Esophagus muscularis mucosa (tissue), 4 donors: ENCODE measurements around the gene AFF3. TPM values are rescaled to one million over a fixed set of nuclear protein-coding genes. Genes with fewer than 3 reads are reported as not detected.

Experiments
- DNase-seq: peaks from one replicate; pipeline ENCODE4 v3.0.0-alpha.2; 2017; ENCODE audit errors: extremely low spot score
- H3K27ac ChIP-seq, 4 donors: fragments of 200-600 bp; sonication (generic); replicated peaks in 1 of 4; 1 replicate in 3 of 4; 2 replicates in 1 of 4; pipeline ENCODE4 v1.5.1; 2016 to 2019; ENCODE audit warnings: mild to moderate bottlenecking in 1 of 4
- H3K27me3 ChIP-seq, 4 donors: fragments of 200-600 bp; sonication (generic); one replicate each; pipeline versions ENCODE4 v1.5.1 to v1.6.0; 2016 to 2019
- H3K36me3 ChIP-seq, 4 donors: fragments of 200-600 bp; sonication (generic); one replicate each; pipeline ENCODE4 v1.5.1; 2016 to 2019
- H3K4me1 ChIP-seq, 4 donors: fragments of 200-600 bp; sonication (generic); one replicate each; pipeline ENCODE4 v1.5.1; 2016 to 2019
- H3K4me3 ChIP-seq, 4 donors: fragments of 200-600 bp; sonication (generic); 1 replicate in 2 of 4; 2 replicates in 2 of 4; pipeline ENCODE4 v1.5.1; 2016 to 2019; ENCODE audit warnings: mild to moderate bottlenecking in 4 of 4, moderate library complexity in 1 of 4
- H3K9me3 ChIP-seq, 4 donors: fragments of 200-600 bp; sonication (generic); 1 replicate in 3 of 4; 2 replicates in 1 of 4; pipeline ENCODE4 v1.5.1; 2016 to 2019
- CTCF ChIP-seq, 3 experiments: fragments of 200-600 bp in 2 of 3; fragments of 450-650 bp in 1 of 3; sonication (generic) in 2 of 3; IDR thresholded peaks; one replicate each; pipeline ENCODE4 v1.5.1; 2017 to 2019; ENCODE audit warnings: antibody characterized with exemption in 3 of 3, mild to moderate bottlenecking in 2 of 3, moderate library complexity in 1 of 3
- EP300 ChIP-seq: sonication (generic); formaldehyde crosslinking; IDR thresholded peaks from one replicate; pipeline ENCODE4 v1.6.1; 2017; ENCODE audit warnings: antibody characterized with exemption
- POLR2A ChIP-seq: fragments of 450-650 bp; IDR thresholded peaks from one replicate; pipeline ENCODE4 v1.6.1; 2017; ENCODE audit warnings: antibody characterized with exemption, moderate library complexity, mild to moderate bottlenecking, low read depth
- POLR2AphosphoS5 ChIP-seq, 2 donors: sonication (generic); formaldehyde crosslinking; IDR thresholded peaks; one replicate each; pipeline ENCODE4 v1.6.1; 2017; ENCODE audit warnings: antibody characterized with exemption in 2 of 2
- WGBS: methylation state at CpG from one replicate; pipeline ENCODE4 v1.1.5; 2018; 5-methylcytosine and 5-hydroxymethylcytosine counted together
- intact Hi-C: fragments of 100-400 bp; cut with DNase I; formaldehyde crosslinking; loops from one replicate; pipeline ENCODE4 v1.15.1; 2023
- total RNA-seq, 4 donors: library from RNA; depleted of rRNA; stranded (reverse); fragments of >200 nt; gene quantifications; one replicate each; pipeline versions ENCODE4 v1.1.0 to v1.2.1, GENCODE V29; 2016

AFF3 gene
- total RNA-seq, 4 donors from 2014 or later, result 36.4 to 99.5 (median 56.9) TPM

GRCh38 chr2:100019499-100019898 lies 122.9 kb downstream of the AFF3 start:
- Histone ChIP-seq H3K4me1 (peaks cover 0 to 21% (median 20%) of the 10 kb centered on the region in 4 donors), H3K27me3 (no peaks in the 10 kb centered on the region), H3K4me3 (no peak overlapping the region), H3K36me3 (no peaks in the 10 kb centered on the region), H3K9me3 (no peaks in the 10 kb centered on the region), H3K27ac (no peak overlapping the region)
- TF ChIP-seq CTCF (IDR thresholded peaks at IDR 0.05) (no peak), POLR2A (no peak), POLR2AphosphoS5 (IDR thresholded peaks at IDR 0.05) (no peak), EP300 (no peak)
- 83% methylated on average over 6 of the region's 6 CpGs for WGBS
- intact Hi-C loops, result loop anchor here (10.0 kb wide), 2 partner anchors 195 to 225 kb away; no protein-coding TSS in a partner anchor
- no peak for DNase-seq

- 73% methylated on average over 9 of the region's 9 CpGs for WGBS
- no peak overlapping the region for H3K4me3 ChIP-seq
- peak overlapping the region in 1 of 4 donors; percentile 33 for H3K27ac ChIP-seq
These were observed 123.8 kb downstream of the AFF3 start for GRCh38 chr2:100018341-100019193.

GRCh38 chr2:100017633-100018032 lies 124.8 kb downstream of the AFF3 start:
- H3K4me1 ChIP-seq, result peaks cover 7 to 35% (median 32%) of the 10 kb centered on the region in 4 donors
- TF ChIP-seq CTCF (IDR thresholded peaks at IDR 0.05), result no peak
- TF ChIP-seq EP300, result no peak
- TF ChIP-seq POLR2A, result no peak
- TF ChIP-seq POLR2AphosphoS5 (IDR thresholded peaks at IDR 0.05), result no peak
- intact Hi-C loops, result loop anchor here (10.0 kb wide), 2 partner anchors 197 to 227 kb away; no protein-coding TSS in a partner anchor
- 50% methylated on average over 1 of the region's 1 CpG for WGBS
- H3K27me3 ChIP-seq, result no peaks in the 10 kb centered on the region
- H3K4me3 ChIP-seq, result no peak overlapping the region
- no peak overlapping the region for H3K27ac ChIP-seq
- no peaks in the 10 kb centered on the region for H3K36me3 ChIP-seq
- no peaks in the 10 kb centered on the region for H3K9me3 ChIP-seq
- no peak for DNase-seq

More at GRCh38 chr2:100018341-100019193, 123.8 kb downstream of the AFF3 start:
- no peaks in the 10 kb centered on the region for H3K9me3 ChIP-seq
- H3K27me3 ChIP-seq, result no peaks in the 10 kb centered on the region
- no peak for DNase-seq
- H3K4me1 ChIP-seq, result peaks cover under 1 to 31% (median 29%) of the 10 kb centered on the region in 4 donors
- TF ChIP-seq CTCF (IDR thresholded peaks at IDR 0.05) (no peak), EP300 (no peak), POLR2AphosphoS5 (IDR thresholded peaks at IDR 0.05) (no peak), POLR2A (no peak)
- H3K36me3 ChIP-seq, result no peaks in the 10 kb centered on the region
- intact Hi-C loops, result loop anchor here (10.0 kb wide), 2 partner anchors 196 to 226 kb away; no protein-coding TSS in a partner anchor

GRCh38 chr2:100016756-100017155 lies 125.6 kb downstream of the AFF3 start:
- 95% methylated on average over 3 of the region's 3 CpGs for WGBS
- Histone ChIP-seq H3K4me1 (peaks cover 11 to 44% (median 40%) of the 10 kb centered on the region in 4 donors), H3K4me3 (no peak overlapping the region), H3K27ac (no peak overlapping the region), H3K9me3 (no peaks in the 10 kb centered on the region), H3K27me3 (no peaks in the 10 kb centered on the region), H3K36me3 (no peaks in the 10 kb centered on the region)
- TF ChIP-seq CTCF (IDR thresholded peaks at IDR 0.05) (no peak), POLR2A (no peak), POLR2AphosphoS5 (IDR thresholded peaks at IDR 0.05) (no peak), EP300 (no peak)
- intact Hi-C loops, result loop anchor here (10.0 kb wide), 2 partner anchors 198 to 228 kb away; no protein-coding TSS in a partner anchor
- no peak for DNase-seq
